Activated naive CD4-positive, alpha-beta T cell treated with anti-CD3 and anti-CD28 coated beads, Interleukin-2, amount 10 ng/mL, durations not matched to agents 7 days and 5 days (primary cell): Measurements from ENCODE around the gene KLF13.
"Not testable (repeated sequence)": the region's sequence is repeated elsewhere in the genome, so short reads cannot be mapped to it uniquely, and the experiment has no call there.

Experiments used
- CTCF ChIA-PET: fragments of 350-600 bp; sonication (Branson Sonifier 250); formaldehyde crosslinking; loops from one replicate; lab custom pipeline; 2021; ENCODE audit warnings: antibody characterized with exemption; lab: Charles Lee
- DNase-seq: peaks from one replicate; pipeline ENCODE4 v3.0.0-alpha.2; 2020
- H3K27ac Mint-ChIP-seq: one replicate; pipeline ENCODE4 v1.8.0; 2021; ENCODE audit warnings: mild to moderate bottlenecking, moderate library complexity, mixed read lengths
- H3K27me3 Mint-ChIP-seq: one replicate; pipeline ENCODE4 v1.8.0; 2021; ENCODE audit warnings: mild to moderate bottlenecking, mixed read lengths
- H3K36me3 Mint-ChIP-seq: one replicate; pipeline ENCODE4 v1.8.0; 2021; ENCODE audit warnings: mixed read lengths
- H3K4me1 Mint-ChIP-seq: one replicate; pipeline ENCODE4 v1.8.0; 2021; ENCODE audit warnings: mixed read lengths
- H3K4me3 Mint-ChIP-seq: one replicate; pipeline ENCODE4 v1.8.0; 2021; ENCODE audit warnings: mild to moderate bottlenecking, moderate library complexity, mixed read lengths
- H3K9me3 Mint-ChIP-seq: one replicate; pipeline ENCODE4 v1.8.0; 2021; ENCODE audit warnings: mixed read lengths

KLF13 gene

DNA sequence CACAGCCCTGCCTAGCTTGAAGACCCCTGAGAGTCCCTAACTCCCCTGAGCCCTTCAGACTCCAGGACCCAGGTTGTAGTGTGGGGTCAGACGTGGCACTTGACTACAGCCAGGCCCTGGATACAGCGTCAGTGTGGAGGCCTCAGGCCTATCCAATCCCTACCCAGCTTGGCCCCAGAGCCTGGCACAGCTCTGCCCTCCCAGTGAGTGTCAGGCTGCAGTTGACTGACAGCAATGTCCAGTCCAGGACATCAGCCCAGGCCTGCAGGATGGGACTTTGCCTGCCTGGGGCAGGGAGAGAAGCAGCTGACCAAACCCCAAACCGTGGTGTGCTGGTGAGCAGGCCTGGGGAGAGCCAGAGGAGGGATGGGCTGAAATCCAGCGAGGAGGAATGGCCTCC lies 27.3 kb downstream of the KLF13 start:
- peaks cover 70% of the 10 kb centered on the region for H3K36me3 Mint-ChIP-seq
- DNase-seq = no peak
- peak overlapping the region; percentile 74 for H3K4me3 Mint-ChIP-seq
- peak overlapping the region; percentile 97 for H3K27ac Mint-ChIP-seq
- H3K27me3 Mint-ChIP-seq = no peaks in the 10 kb centered on the region
- peaks cover 100% of the 10 kb centered on the region for H3K4me1 Mint-ChIP-seq
- no peaks in the 10 kb centered on the region for H3K9me3 Mint-ChIP-seq
- CTCF ChIA-PET = interaction anchor here (0.7 to 1.6 kb wide), 5 partner anchors 12 to 133 kb away, joined by 3 to 5 read pairs (median 3); no protein-coding TSS in a partner anchor

DNA sequence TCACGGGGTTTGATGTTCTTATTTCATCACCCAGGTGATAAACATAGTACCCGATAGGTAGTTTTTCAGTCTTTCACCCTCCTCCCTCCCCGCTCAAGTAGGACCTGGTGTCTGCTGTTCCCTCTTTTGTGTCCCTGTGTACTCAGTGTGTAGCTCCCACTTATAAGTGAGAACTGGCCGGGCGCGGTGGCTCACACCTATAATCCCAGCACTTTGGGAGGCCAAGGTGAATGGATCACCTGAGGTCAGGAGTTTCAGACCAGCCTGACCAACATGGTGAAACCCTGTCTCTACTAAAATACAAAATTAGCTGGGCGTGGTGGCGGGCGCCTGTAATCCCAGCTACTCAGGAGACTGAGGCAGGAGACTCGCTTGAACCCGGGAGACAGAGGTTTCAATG lies 29.5 kb downstream of the KLF13 start:
- H3K27ac Mint-ChIP-seq = peak overlapping the region; percentile 97
- not testable (repeated sequence) for H3K9me3 Mint-ChIP-seq, DNase-seq, H3K27me3 Mint-ChIP-seq
- peaks cover 100% of the 10 kb centered on the region for H3K4me1 Mint-ChIP-seq
- peaks cover 60% of the 10 kb centered on the region for H3K36me3 Mint-ChIP-seq
- CTCF ChIA-PET = interaction anchor here (0.8 to 14.1 kb wide), 5 partner anchors 9 to 156 kb away, joined by 3 to 160 read pairs (median 7); no protein-coding TSS in a partner anchor
- H3K4me3 Mint-ChIP-seq = peak overlapping the region; percentile 76

DNA sequence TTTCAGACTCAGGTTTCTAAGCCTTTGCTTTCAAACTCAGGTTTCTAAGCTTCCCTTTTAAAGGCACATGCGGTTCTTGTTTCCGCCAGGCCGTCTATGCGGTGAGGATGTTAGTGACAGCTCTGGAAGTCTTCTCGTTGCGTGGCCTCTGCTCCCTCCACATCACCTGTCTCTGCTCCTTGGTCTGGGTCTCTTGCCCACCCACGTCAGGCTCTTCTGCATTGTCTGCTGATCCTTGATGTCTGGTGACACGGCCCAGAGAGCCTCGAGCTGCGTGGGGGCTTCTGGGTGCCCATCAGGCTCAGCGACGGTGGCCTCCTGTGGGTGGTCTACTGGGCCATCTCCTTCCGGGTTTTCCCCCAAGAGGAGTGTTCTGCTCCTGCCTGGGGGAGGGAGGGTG lies 30.5 kb downstream of the KLF13 start:
- no peaks in the 10 kb centered on the region for H3K27me3 Mint-ChIP-seq
- peak; percentile 66 for DNase-seq
- H3K9me3 Mint-ChIP-seq = no peaks in the 10 kb centered on the region
- H3K36me3 Mint-ChIP-seq = peaks cover 53% of the 10 kb centered on the region
- peaks cover 100% of the 10 kb centered on the region for H3K4me1 Mint-ChIP-seq
- CTCF ChIA-PET = interaction anchor here (0.8 to 14.1 kb wide), 7 partner anchors 8 to 157 kb away, joined by 3 to 160 read pairs (median 4); no protein-coding TSS in a partner anchor
- peak overlapping the region; percentile 76 for H3K4me3 Mint-ChIP-seq
- peak overlapping the region; percentile 97 for H3K27ac Mint-ChIP-seq

DNA sequence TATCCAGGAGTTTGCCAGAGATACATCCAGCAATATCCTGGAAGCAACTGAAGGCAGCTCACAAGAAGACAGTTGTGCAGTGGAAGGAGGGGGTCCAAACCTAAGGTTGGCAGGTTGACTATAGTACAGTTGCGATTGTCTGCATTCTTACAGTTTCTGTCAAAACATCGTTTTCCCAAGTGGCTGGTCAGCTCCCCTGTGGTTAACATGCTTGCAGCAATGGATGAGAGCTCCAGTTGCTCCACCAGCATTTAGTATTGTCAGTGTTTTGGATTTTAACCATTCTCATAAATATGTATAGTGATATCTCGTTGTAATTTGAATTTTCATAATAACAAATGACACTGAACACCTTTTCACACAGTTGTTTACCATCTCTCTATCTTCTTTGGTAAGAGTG lies 31.5 kb downstream of the KLF13 start:
- CTCF ChIA-PET = interaction anchor here (0.8 to 14.1 kb wide), 5 partner anchors 10 to 77 kb away, joined by 3 to 160 read pairs (median 3); no protein-coding TSS in a partner anchor

DNA sequence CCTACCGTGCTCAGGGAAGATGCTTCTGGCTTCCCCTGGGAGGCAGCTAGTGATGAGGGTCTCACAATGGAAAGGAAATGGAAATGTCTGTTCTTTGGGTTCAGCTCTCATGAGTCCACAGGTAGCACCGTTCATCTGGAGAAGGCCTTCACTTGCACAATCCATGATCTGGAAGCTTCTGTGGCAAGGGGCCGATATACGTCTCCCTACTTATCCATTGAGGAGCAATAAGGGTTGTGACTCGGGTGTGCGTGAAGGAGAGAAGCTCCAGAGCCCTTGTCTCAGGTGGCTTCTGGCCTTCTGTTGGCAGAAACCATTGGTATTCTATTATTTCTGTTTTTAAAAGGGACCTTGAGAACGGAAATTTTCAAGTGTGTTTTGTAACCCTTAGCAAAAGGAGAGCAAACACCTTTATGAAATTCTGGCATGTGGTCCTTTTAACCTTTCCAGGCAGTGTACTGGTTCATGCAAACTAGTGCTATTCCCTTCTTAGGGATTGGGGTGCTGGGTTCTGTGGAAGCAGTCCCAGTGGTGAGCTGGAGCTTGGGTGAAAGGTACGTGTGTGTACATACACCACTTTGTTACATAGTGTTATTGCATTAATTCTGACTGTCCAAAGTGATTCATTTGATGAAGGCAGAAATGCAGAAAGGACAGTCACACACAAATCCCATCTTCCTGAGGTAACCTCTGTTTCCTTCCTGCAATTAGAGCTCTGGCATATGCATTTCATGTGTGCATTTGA lies 32.5 kb downstream of the KLF13 start:
- Mint-ChIP-seq H3K4me1 (peaks cover 100% of the 10 kb centered on the region), H3K4me3 (peak overlapping the region; percentile 66), H3K36me3 (peaks cover 52% of the 10 kb centered on the region), H3K27me3 (no peaks in the 10 kb centered on the region), H3K27ac (peak overlapping the region; percentile 97), H3K9me3 (no peaks in the 10 kb centered on the region)
- CTCF ChIA-PET = interaction anchor here (0.8 to 14.1 kb wide), 4 partner anchors 11 to 144 kb away, joined by 3 to 160 read pairs (median 4); no protein-coding TSS in a partner anchor
- DNase-seq = no peak

More for the DNA sequence above, 31.5 kb downstream of the KLF13 start:
- Mint-ChIP-seq H3K9me3 (no peaks in the 10 kb centered on the region), H3K27ac (peak overlapping the region; percentile 97), H3K4me3 (peak overlapping the region; percentile 76), H3K27me3 (no peaks in the 10 kb centered on the region), H3K36me3 (peaks cover 50% of the 10 kb centered on the region), H3K4me1 (peaks cover 100% of the 10 kb centered on the region)
- no peak for DNase-seq

DNA sequence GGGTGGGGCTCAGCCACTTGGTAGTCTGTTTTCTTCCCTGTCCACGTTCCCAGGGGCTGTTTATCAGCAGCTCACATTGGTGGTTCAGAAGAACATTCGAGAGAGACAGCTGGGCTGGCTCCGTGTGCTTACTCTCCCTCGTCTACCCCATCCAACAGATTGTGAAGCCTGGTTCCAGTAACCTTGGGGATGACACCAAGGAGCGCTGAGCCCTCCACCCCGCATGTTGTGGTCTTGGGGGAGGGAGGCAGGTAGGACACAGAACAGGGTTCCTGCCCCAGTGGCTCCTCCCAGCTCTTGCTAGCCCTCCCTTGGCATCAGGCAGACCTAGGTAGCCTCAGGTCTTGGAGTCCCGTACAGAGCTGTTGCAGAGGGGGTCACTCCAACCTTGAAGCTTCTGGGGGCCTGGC lies 33.1 kb downstream of the KLF13 start:
- no peaks in the 10 kb centered on the region for H3K9me3 Mint-ChIP-seq
- peaks cover 100% of the 10 kb centered on the region for H3K4me1 Mint-ChIP-seq
- peak overlapping the region; percentile 97 for H3K27ac Mint-ChIP-seq
- CTCF ChIA-PET = interaction anchor here (1.6 to 14.1 kb wide), 4 partner anchors 13 to 144 kb away, joined by 4 to 160 read pairs (median 6); no protein-coding TSS in a partner anchor
- no peak for DNase-seq
- H3K4me3 Mint-ChIP-seq = peak overlapping the region; percentile 66
- no peaks in the 10 kb centered on the region for H3K27me3 Mint-ChIP-seq
- H3K36me3 Mint-ChIP-seq = peaks cover 53% of the 10 kb centered on the region

DNA sequence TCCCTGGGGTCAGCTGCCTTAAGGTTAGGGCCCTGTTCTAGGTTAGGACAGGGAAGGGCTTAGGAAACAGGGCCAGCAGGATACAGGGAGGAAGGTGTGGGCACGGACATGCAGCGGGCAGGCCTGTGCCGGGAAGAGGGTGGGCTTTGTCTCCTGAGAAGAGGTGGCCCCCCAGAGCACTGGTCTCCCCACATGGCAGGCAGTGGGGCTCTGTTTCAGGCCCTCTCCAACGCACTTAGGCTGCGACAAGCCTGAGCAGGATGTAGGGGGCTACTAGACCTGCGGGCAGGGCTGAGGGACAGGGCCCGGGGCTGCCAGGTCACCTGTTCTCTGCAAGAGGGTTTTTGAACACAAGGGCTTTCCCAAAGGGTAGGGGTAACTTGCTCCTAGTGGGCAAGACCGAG lies 33.5 kb downstream of the KLF13 start:
- Mint-ChIP-seq H3K9me3 (no peaks in the 10 kb centered on the region), H3K4me3 (peak overlapping the region; percentile 66), H3K4me1 (peaks cover 100% of the 10 kb centered on the region), H3K27me3 (no peaks in the 10 kb centered on the region), H3K36me3 (peaks cover 48% of the 10 kb centered on the region), H3K27ac (peak overlapping the region; percentile 97)
- CTCF ChIA-PET = interaction anchor here (1.6 to 14.1 kb wide), 4 partner anchors 13 to 145 kb away, joined by 4 to 160 read pairs (median 6); no protein-coding TSS in a partner anchor
- no peak for DNase-seq

DNA sequence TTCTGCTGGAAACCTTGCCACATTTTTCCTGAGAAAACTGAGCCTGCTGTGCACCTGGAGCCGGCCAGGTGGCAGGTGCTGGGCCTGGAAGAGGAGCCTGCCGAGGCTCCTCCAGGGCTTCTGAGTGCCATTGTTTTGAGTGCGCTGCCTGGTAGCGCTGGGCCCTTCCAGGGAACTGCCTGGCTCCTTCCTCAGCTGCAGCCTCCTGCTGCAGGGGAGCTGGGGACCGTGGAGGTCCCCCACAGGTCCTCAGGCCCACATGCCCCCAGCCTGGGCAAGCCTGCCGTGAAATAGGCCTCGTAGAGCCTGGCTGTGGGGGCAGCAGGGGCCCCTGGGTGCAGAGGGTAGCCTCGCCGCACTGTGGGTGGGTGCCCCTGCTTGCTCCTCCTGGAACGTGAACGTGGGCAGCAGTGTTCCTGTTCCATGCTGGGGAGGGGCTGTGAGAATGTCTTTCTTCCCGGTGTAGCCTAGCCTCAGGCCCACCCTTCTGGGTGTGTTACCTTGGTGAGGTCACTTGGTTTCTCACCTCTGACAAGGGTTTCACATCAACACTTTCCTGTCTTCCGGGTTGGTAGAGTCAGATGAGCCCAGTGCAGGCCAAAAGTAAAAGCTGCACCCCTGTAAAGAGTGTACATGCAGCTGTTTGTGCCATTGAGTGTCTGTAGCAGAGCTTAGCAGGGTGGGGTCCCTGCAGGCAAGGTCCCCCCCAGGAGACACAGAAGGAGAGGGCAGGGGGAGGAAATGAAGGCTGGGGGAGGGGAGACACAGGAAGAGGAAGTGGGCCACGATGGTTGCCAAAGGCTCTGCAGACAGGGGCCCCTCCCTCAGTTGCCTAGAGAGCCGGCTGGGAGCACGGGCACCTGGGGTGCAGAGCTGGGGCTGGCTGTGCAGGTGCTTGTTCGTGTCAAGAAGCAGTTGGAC lies 34.5 kb downstream of the KLF13 start:
- CTCF ChIA-PET = interaction anchor here (0.6 to 14.1 kb wide), 4 partner anchors 14 to 128 kb away, joined by 3 to 160 read pairs (median 6); no protein-coding TSS in a partner anchor
- no peaks in the 10 kb centered on the region for H3K9me3 Mint-ChIP-seq
- peak; percentile 95 for DNase-seq

DNA sequence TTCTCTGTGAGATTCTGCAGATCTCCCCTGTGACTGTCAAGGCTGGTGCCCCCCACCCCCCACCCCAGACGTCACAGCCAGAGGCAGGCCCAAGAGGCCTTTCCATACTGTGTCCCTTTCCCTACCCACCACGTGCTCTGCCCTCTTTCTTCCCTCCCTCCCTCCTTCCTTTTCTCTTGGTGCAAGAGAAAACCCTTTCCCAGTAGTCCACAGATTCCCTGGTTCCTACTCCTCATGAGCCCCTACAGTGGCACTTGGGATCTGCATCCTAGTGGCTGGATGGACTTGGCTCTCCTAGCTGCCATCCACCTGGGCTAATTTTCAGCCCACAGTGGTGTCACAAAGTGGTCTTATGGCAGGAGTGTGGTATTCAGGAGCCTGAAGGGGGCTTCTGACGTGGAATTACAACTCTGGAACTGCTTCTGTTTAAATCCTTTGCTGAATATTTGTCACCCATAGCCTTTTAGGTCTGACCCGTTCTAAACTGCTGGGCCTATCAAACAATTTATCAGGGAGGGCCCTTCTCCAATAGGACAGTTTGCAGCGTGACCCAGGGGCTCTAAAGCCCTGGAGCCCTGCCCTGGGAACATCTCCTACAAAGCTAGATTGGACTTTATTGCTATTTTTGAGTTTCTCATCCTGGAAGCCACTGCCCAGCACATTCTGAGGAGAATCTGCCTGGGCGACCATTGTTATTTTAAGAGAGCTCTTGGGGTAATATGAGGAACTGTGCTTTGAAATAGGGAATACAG lies 35.3 kb downstream of the KLF13 start:
- Mint-ChIP-seq H3K27ac (peak overlapping the region; percentile 97), H3K4me3 (peak overlapping the region; percentile 66), H3K9me3 (no peaks in the 10 kb centered on the region), H3K27me3 (no peaks in the 10 kb centered on the region), H3K36me3 (peaks cover 37% of the 10 kb centered on the region), H3K4me1 (peaks cover 100% of the 10 kb centered on the region)
- CTCF ChIA-PET = interaction anchor here (0.6 to 14.1 kb wide), 5 partner anchors 12 to 128 kb away, joined by 3 to 160 read pairs (median 3); no protein-coding TSS in a partner anchor
- no peak for DNase-seq

More for the DNA sequence above, 34.5 kb downstream of the KLF13 start:
- Mint-ChIP-seq H3K4me3 (peak overlapping the region; percentile 66), H3K27me3 (no peaks in the 10 kb centered on the region), H3K4me1 (peaks cover 100% of the 10 kb centered on the region), H3K36me3 (peaks cover 43% of the 10 kb centered on the region), H3K27ac (peak overlapping the region; percentile 97)

DNA sequence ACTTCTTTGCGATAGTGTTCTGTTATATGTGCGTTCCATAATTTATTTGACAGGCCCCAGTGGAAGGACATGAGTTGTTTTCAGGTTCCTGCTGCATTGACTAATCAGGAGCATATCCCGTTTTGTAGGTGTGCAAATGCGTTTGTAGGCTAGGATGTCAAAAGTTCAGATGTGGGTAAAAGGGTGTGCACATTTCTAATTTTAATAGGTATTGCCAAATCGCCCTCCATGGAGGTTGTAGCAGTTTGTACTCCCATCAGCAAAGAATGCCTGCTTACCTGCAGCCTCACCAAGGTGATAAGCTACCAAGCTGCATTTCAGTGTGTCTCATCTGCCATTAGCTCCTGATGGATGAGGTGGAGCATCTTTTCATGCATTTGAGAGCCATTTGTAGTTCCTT lies 36.3 kb downstream of the KLF13 start:
- Mint-ChIP-seq H3K36me3 (peaks cover 39% of the 10 kb centered on the region), H3K4me1 (peaks cover 100% of the 10 kb centered on the region), H3K4me3 (peak overlapping the region; percentile 66), H3K9me3 (no peaks in the 10 kb centered on the region), H3K27me3 (no peaks in the 10 kb centered on the region), H3K27ac (peak overlapping the region; percentile 97)
- DNase-seq = no peak
- CTCF ChIA-PET = interaction anchor here (0.7 to 14.1 kb wide), 4 partner anchors 13 to 127 kb away, joined by 3 to 160 read pairs (median 4); no protein-coding TSS in a partner anchor

DNA sequence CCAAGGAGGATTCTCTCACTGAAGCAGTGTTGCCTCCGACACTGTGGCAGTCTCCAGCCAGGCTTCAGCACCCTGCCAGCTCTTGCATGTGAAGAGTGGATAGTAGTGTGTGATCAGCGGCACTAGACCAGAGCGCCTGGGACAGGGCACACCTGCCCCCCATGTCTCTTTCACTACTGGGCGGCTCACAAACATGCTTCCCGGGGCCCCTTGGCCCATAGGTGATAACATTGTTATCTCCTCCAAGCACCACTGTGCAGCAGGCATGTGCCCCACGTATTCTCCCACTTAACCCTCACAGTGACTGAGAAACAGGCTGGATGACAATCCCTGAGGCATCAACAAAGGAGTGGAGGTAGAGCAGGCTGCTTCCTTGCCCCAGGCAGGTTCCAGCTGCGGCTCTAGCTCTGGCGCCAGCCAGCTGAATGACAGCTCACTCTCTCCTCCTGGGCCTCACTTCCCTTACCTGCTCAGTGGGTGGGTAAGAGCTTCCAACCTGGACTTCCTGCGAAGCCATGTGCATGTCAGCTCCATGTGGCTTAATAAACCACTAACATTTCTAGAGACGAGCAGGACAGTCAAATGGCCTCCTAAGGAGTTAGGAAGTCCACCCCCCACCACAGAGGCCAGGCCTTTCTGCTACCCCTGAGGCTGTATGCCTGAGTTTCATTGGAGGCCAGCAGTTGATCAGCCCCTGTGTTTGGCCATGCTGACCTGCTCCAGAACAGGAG lies 37.8 kb downstream of the KLF13 start:
- H3K36me3 Mint-ChIP-seq = peaks cover 37% of the 10 kb centered on the region
- peak overlapping the region; percentile 97 for H3K27ac Mint-ChIP-seq
- H3K9me3 Mint-ChIP-seq = peaks cover 6% of the 10 kb centered on the region
- DNase-seq = peak; percentile 57
- peak overlapping the region; percentile 53 for H3K4me3 Mint-ChIP-seq
- no peaks in the 10 kb centered on the region for H3K27me3 Mint-ChIP-seq
- CTCF ChIA-PET = interaction anchor here (0.9 to 14.1 kb wide), 10 partner anchors 7 to 150 kb away, joined by 3 to 160 read pairs (median 14); no protein-coding TSS in a partner anchor
- peaks cover 100% of the 10 kb centered on the region for H3K4me1 Mint-ChIP-seq

DNA sequence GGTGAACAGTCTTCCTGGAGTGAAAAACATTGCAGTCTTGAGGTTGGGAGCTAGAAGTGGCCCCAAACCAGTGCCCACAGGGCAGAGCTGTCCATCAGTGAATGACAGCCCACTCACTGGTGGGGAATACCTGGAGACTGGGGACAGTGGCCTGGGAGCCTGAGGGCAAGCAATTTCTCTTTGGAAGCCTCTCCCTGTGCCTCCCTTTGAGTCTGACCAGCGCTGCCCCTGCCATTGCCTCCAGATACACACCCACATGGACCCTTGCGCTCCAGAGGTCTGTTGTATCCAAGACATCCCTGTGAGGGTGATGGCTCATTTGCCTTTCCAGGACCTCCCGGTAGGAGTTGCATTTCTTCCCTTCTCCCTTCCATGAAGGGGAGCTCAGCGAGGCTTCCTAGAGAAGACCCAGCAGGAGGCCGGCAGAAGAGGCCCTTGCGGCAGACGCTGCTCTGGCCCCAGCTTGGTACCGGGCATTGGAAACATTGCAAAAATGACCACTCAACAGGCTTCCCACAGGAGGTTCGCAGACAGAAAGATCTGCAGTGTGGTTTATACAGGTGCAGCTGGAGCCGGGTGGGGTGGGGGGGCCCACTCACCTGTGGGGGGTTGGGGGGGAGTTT lies 38.5 kb downstream of the KLF13 start:
- Mint-ChIP-seq H3K4me3 (peak overlapping the region; percentile 70), H3K27me3 (no peaks in the 10 kb centered on the region), H3K36me3 (peaks cover 40% of the 10 kb centered on the region), H3K4me1 (peaks cover 100% of the 10 kb centered on the region), H3K27ac (peak overlapping the region; percentile 97), H3K9me3 (peaks cover 9% of the 10 kb centered on the region)
- no peak for DNase-seq
- CTCF ChIA-PET = interaction anchor here (0.7 to 14.1 kb wide), 20 partner anchors 8 to 152 kb away, joined by 3 to 160 read pairs (median 6); no protein-coding TSS in a partner anchor
